CD4-positive, CD25-positive, alpha-beta regulatory T cell (primary cell): ENCODE data around the gene DNAJC4. TPM values are rescaled to one million over a fixed set of nuclear protein-coding genes. Genes with fewer than 3 reads are reported as not detected.
"Not testable (repeated sequence)": the region's sequence is repeated elsewhere in the genome, so short reads cannot be mapped to it uniquely, and the experiment has no call there.

Experiments used
- ATAC-seq, 2 donors: fragments of 150-1000 bp; cut with Tn5 transposase; one replicate each; pipeline ENCODE4 v1.10.0; 2021; ENCODE audit warnings: low read depth in 2 of 2, moderate number of reproducible peaks in 2 of 2, moderate library complexity in 1 of 2
- DNase-seq, 3 donors: peaks; one replicate each; pipeline versions ENCODE4 v3.0.0 to v3.0.0-alpha.2; 2012 to 2022; ENCODE audit warnings: mixed read lengths in 1 of 3
- H3K27ac ChIP-seq: one replicate; pipeline ENCODE4 v1.7.0; 2013; ENCODE audit warnings: mild to moderate bottlenecking, low read length; ENCODE audit not compliant: insufficient read depth, poor library complexity, severe bottlenecking
- H3K27me3 ChIP-seq: one replicate; pipeline ENCODE4 v1.7.0; 2013; ENCODE audit warnings: low read length; ENCODE audit not compliant: control insufficient read depth, insufficient read depth
- H3K36me3 ChIP-seq: one replicate; pipeline ENCODE4 v1.7.0; 2013; ENCODE audit warnings: mild to moderate bottlenecking, low read length, moderate library complexity; ENCODE audit not compliant: control insufficient read depth, insufficient read depth
- H3K4me1 ChIP-seq: 2 replicates; pipeline ENCODE4 v1.7.0; 2013; ENCODE audit warnings: mild to moderate bottlenecking, low read length; ENCODE audit not compliant: insufficient read depth, control insufficient read depth, poor library complexity, severe bottlenecking
- H3K4me3 ChIP-seq: one replicate; pipeline ENCODE4 v1.7.0; 2013; ENCODE audit warnings: low read depth, mild to moderate bottlenecking, low read length, moderate library complexity
- H3K9me3 ChIP-seq, 2 experiments: 1 replicate in 1 of 2; 2 replicates in 1 of 2; pipeline ENCODE4 v1.7.0; 2013; ENCODE audit warnings: low read length in 2 of 2, mild to moderate bottlenecking in 1 of 2, moderate library complexity in 1 of 2; ENCODE audit not compliant: control insufficient read depth in 2 of 2
- H3K27ac Mint-ChIP-seq, 3 donors: one replicate each; pipeline ENCODE4 v1.8.0; 2020 to 2022; ENCODE audit warnings: mild to moderate bottlenecking in 3 of 3, mixed read lengths in 3 of 3, moderate library complexity in 2 of 3
- H3K27me3 Mint-ChIP-seq: one replicate; pipeline ENCODE4 v1.8.0; 2022; ENCODE audit warnings: mild to moderate bottlenecking, mixed read lengths
- H3K36me3 Mint-ChIP-seq: one replicate; pipeline ENCODE4 v1.8.0; 2020; ENCODE audit warnings: mixed read lengths
- H3K4me1 Mint-ChIP-seq, 4 donors: one replicate each; pipeline ENCODE4 v1.8.0; 2020 to 2022; ENCODE audit warnings: mixed read lengths in 4 of 4, mild to moderate bottlenecking in 1 of 4
- H3K4me3 Mint-ChIP-seq, 4 donors: one replicate each; pipeline ENCODE4 v1.8.0; 2020 to 2022; ENCODE audit warnings: mild to moderate bottlenecking in 4 of 4, mixed read lengths in 4 of 4, moderate library complexity in 3 of 4
- H3K9me3 Mint-ChIP-seq, 7 donors: one replicate each; pipeline ENCODE4 v1.8.0; 2020 to 2022; ENCODE audit warnings: mixed read lengths in 7 of 7, mild to moderate bottlenecking in 3 of 7, moderate library complexity in 2 of 7
- polyA plus RNA-seq, 4 donors: library from polyadenylated mRNA; unstranded; fragments of 300-500 nt; fragmentation: Illumina TruSeq; gene quantifications; one replicate each; pipeline ENCODE4 v1.2.3, GENCODE V29; 2021
- total RNA-seq: library from RNA; stranded (reverse); gene quantifications from one replicate; pipeline ENCODE4 v1.2.3, GENCODE V29; 2022

The DNAJC4 gene
- total and polyA plus RNA-seq, 5 donors from 2014 or later = 18.1 to 41.9 (median 22.0) TPM

DNA sequence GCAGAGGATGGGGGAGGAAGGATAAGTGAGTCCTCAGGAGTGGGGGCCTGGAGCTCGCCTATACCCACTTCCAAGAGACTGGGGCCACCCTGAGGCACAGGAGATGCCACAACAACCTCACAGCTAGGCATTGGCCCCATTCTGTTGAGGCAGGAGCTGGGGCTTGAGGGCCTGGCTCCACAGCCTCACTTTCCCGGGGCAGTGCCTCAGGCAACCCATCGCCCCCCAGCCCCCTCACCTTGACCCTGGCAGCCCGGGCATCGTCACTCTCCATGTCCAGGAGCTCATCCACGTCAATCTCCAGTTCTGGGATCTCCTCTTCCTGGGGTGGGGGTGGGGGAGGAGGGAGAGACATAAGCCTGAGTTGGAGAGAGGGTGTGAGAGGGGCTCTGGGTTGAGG is 14.6 kb downstream of the DNAJC4 start:
- peaks cover 0 to 2% (median 0%) of the 10 kb centered on the region in 7 donors for H3K9me3 Mint-ChIP-seq
- no peaks in the 10 kb centered on the region for H3K27me3 Mint-ChIP-seq
- DNase-seq (no peak), ATAC-seq (no peak)
- H3K4me1 ChIP-seq = peaks cover 55% of the 10 kb centered on the region
- no peaks in the 10 kb centered on the region for H3K36me3 Mint-ChIP-seq
- no peak overlapping the region for H3K4me3 ChIP-seq
- peak overlapping the region; percentile 83 to 91 (median 86) for H3K4me3 Mint-ChIP-seq
- peak overlapping the region in 2 of 3 donors; percentile 5 to 85 for H3K27ac Mint-ChIP-seq
- peak overlapping the region; percentile 55 for H3K27ac ChIP-seq
- no peaks in the 10 kb centered on the region for H3K9me3 ChIP-seq
- no peaks in the 10 kb centered on the region for H3K27me3 ChIP-seq
- peaks cover 4% of the 10 kb centered on the region for H3K36me3 ChIP-seq
- H3K4me1 Mint-ChIP-seq = peaks cover 0 to 53% (median 26%) of the 10 kb centered on the region in 4 donors

- peak overlapping the region; percentile 37 for H3K4me3 ChIP-seq
- H3K4me1 ChIP-seq = peaks cover 54% of the 10 kb centered on the region
- H3K36me3 ChIP-seq = peaks cover 4% of the 10 kb centered on the region
- peak overlapping the region in 2 of 3 donors; percentile 5 to 85 for H3K27ac Mint-ChIP-seq
- H3K27ac ChIP-seq = peak overlapping the region; percentile 55
- H3K27me3 Mint-ChIP-seq = no peaks in the 10 kb centered on the region
- ATAC-seq = no peak
- peaks cover 0 to 51% (median 24%) of the 10 kb centered on the region in 4 donors for H3K4me1 Mint-ChIP-seq
- H3K9me3 ChIP-seq = no peaks in the 10 kb centered on the region
- H3K4me3 Mint-ChIP-seq = peak overlapping the region; percentile 83 to 91 (median 86)
- peaks cover 0 to 2% (median 0%) of the 10 kb centered on the region in 7 donors for H3K9me3 Mint-ChIP-seq
- DNase-seq = peak in 1 of 3 donors; percentile 52
- no peaks in the 10 kb centered on the region for H3K27me3 ChIP-seq
- H3K36me3 Mint-ChIP-seq = no peaks in the 10 kb centered on the region
Measured at GRCh38 chr11:64245401-64245796, 15.1 kb downstream of the DNAJC4 start.

- no peaks in the 10 kb centered on the region for H3K9me3 ChIP-seq
- Mint-ChIP-seq H3K36me3 (no peaks in the 10 kb centered on the region), H3K27me3 (no peaks in the 10 kb centered on the region), H3K4me1 (peaks cover 0 to 52% (median 21%) of the 10 kb centered on the region in 4 donors), H3K4me3 (peak overlapping the region; percentile 83 to 91 (median 86)), H3K9me3 (peaks cover 0 to 2% (median 0%) of the 10 kb centered on the region in 7 donors), H3K27ac (peak overlapping the region in 2 of 3 donors; percentile 48 to 85)
- H3K27ac ChIP-seq = peak overlapping the region; percentile 55
- ATAC-seq = no peak
- H3K36me3 ChIP-seq = peaks cover 4% of the 10 kb centered on the region
- H3K27me3 ChIP-seq = no peaks in the 10 kb centered on the region
- peak overlapping the region; percentile 37 for H3K4me3 ChIP-seq
- DNase-seq = peak; percentile 38 to 62 (median 50)
- peaks cover 57% of the 10 kb centered on the region for H3K4me1 ChIP-seq
Measured at GRCh38 chr11:64245797-64246620, 15.7 kb downstream of the DNAJC4 start.

GRCh38 chr11:64246621-64246870 is 16.2 kb downstream of the DNAJC4 start:
- peaks cover 59% of the 10 kb centered on the region for H3K4me1 ChIP-seq
- DNase-seq, H3K36me3 Mint-ChIP-seq, H3K27me3 ChIP-seq, H3K27me3 Mint-ChIP-seq, H3K36me3 ChIP-seq, H3K27ac Mint-ChIP-seq, H3K4me3 ChIP-seq, H3K27ac ChIP-seq, H3K9me3 Mint-ChIP-seq, H3K9me3 ChIP-seq: not testable (repeated sequence)
- H3K4me3 Mint-ChIP-seq = peak overlapping the region; percentile 82 to 92 (median 89)
- peak; percentile 4 to 17 for ATAC-seq
- peaks cover 0 to 49% (median 21%) of the 10 kb centered on the region in 4 donors for H3K4me1 Mint-ChIP-seq

GRCh38 chr11:64246871-64247728 is 16.8 kb downstream of the DNAJC4 start, which contains the start of gene PPP1R14B:
Gene PPP1R14B, minus strand, starts transcription at chr11:64246943. Its CDS starts 270 bp downstream, at chr11:64246673.
- Mint-ChIP-seq H3K4me1 (peaks cover 0 to 54% (median 20%) of the 10 kb centered on the region in 4 donors), H3K27me3 (no peaks in the 10 kb centered on the region), H3K27ac (peak within 1 kb of the TSS; percentile 44 to 86 (median 85)), H3K4me3 (peak within 1 kb of the TSS; percentile 83 to 92 (median 90)), H3K9me3 (peaks cover 0 to 2% (median 0%) of the 10 kb centered on the region in 7 donors), H3K36me3 (no peaks in the 10 kb centered on the region)
- Histone ChIP-seq H3K9me3 (no peaks in the 10 kb centered on the region), H3K4me3 (peak within 1 kb of the TSS; percentile 87), H3K4me1 (peaks cover 59% of the 10 kb centered on the region), H3K36me3 (peaks cover 4% of the 10 kb centered on the region), H3K27me3 (no peaks in the 10 kb centered on the region), H3K27ac (peak within 1 kb of the TSS; percentile 64)
- peak; percentile 71 to 84 (median 78) for DNase-seq
- peak; percentile 62 to 65 for ATAC-seq

DNA sequence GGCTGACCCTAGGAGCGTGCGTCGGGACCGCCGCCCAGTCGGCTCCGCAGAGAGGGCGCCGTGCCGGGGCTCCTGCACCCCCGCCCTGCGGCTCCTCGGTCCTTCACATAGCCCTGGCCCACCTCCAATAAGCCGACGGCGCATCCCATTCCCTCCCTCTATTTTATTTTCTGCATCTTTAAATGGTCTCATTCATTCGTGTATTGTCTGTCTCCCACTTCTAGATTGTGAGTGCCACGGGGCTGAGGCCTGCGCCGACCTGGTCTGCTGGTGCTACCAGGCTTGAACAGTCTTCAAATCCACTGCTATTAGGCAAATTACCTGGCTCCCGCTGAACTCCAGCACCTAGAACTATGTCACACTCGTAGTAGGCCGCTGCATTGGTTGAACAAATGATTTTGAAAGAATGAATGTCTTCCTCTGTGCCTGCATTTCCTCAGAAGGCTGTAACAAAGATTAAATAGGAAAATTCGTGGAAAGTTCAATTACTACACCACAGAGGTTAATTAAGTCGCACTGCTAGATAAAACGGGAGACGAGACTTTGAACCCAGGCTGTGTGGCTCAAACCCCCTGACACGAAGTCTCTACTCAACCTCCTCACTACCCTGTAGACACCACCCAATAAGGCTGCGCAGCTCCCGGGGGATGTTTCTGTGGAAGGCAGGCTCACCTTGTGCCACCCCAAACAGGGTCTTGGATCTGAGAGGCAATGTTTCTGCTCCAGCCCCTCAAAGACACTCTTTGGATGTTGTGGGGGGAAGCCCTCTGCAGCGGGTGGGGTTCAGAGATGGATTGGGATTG is 17.6 kb downstream of the DNAJC4 start:
- peak overlapping the region; percentile 66 to 92 (median 84) for H3K4me3 Mint-ChIP-seq

DNA sequence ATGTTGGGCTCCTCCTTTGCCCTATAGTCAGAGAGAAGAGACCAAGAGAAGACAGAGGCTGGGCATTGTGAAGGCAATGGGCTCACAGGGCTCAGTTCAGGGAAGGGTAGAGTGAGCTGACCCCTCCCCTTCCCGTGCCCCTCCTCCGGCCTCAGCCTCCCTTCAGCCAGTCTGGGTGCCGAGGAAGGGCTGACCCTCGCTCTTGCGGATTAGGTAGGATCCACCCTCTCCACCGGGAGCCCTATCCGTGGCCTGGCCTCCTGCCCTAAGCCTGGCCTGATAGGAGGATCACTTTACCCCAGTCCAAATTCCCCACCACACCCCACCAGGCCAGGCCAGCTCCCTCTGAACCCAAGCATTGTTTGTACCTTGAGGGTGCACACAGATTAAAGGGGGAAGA is 18.2 kb downstream of the DNAJC4 start:
- Histone ChIP-seq H3K27me3 (no peaks in the 10 kb centered on the region), H3K36me3 (no peaks in the 10 kb centered on the region), H3K27ac (no peak overlapping the region), H3K4me1 (peaks cover 57% of the 10 kb centered on the region), H3K9me3 (no peaks in the 10 kb centered on the region), H3K4me3 (no peak overlapping the region)
- Mint-ChIP-seq H3K36me3 (no peaks in the 10 kb centered on the region), H3K9me3 (peaks cover 0 to 2% (median 0%) of the 10 kb centered on the region in 7 donors), H3K27me3 (no peaks in the 10 kb centered on the region), H3K27ac (no peak overlapping the region), H3K4me1 (peaks cover 0 to 45% (median 15%) of the 10 kb centered on the region in 4 donors), H3K4me3 (peak overlapping the region; percentile 3 to 92 (median 52))
- DNase-seq (no peak), ATAC-seq (no peak)

More for the DNA sequence above, 17.6 kb downstream of the DNAJC4 start:
- H3K4me3 ChIP-seq = no peak overlapping the region
- H3K36me3 ChIP-seq = peaks cover 4% of the 10 kb centered on the region
- no peak for ATAC-seq
- DNase-seq = no peak
- H3K36me3 Mint-ChIP-seq = no peaks in the 10 kb centered on the region
- peak overlapping the region in 2 of 3 donors; percentile 12 to 86 for H3K27ac Mint-ChIP-seq
- H3K9me3 Mint-ChIP-seq = peaks cover 0 to 2% (median 0%) of the 10 kb centered on the region in 7 donors
- H3K27ac ChIP-seq = no peak overlapping the region
- no peaks in the 10 kb centered on the region for H3K9me3 ChIP-seq
- H3K4me1 Mint-ChIP-seq = peaks cover 0 to 49% (median 18%) of the 10 kb centered on the region in 4 donors
- no peaks in the 10 kb centered on the region for H3K27me3 Mint-ChIP-seq
- H3K27me3 ChIP-seq = no peaks in the 10 kb centered on the region
- H3K4me1 ChIP-seq = peaks cover 57% of the 10 kb centered on the region
